Epithelial cell of esophagus (primary cell): Measurements from ENCODE around the gene STK17B.

ENCODE experiments used
- DNase-seq: peaks from one replicate; pipeline ENCODE4 v3.0.0; 2010; ENCODE audit warnings: low read depth
- H3K4me3 ChIP-seq: 2 replicates; pipeline ENCODE4 v1.5.1; 2011; ENCODE audit warnings: mild to moderate bottlenecking, low read length, control low read depth
- CTCF ChIP-seq: IDR thresholded peaks from 2 replicates; pipeline ENCODE4 v1.5.1; 2011; ENCODE audit warnings: low read depth, mild to moderate bottlenecking, low read length, control low read depth, inconsistent platforms; ENCODE audit not compliant: insufficient read depth; ENCODE audit errors: missing control alignments

Gene STK17B

GRCh38 chr2:196123679-196124373, 47.6 kb downstream of the STK17B start:
- no peak for TF ChIP-seq CTCF
- H3K4me3 ChIP-seq: no peak overlapping the region
- DNase-seq: no peak

- no peak for DNase-seq
- no peak overlapping the region for H3K4me3 ChIP-seq
- TF ChIP-seq CTCF: no peak
These were observed 51.5 kb downstream of the STK17B start for GRCh38 chr2:196119926-196120325.

- no peak for DNase-seq
- TF ChIP-seq CTCF: no peak
- H3K4me3 ChIP-seq: no peak overlapping the region
These were observed 54.1 kb downstream of the STK17B start for GRCh38 chr2:196117214-196117705.

- TF ChIP-seq CTCF: no peak
- no peak overlapping the region for H3K4me3 ChIP-seq
- peak; percentile 26 for DNase-seq
These were observed 58.1 kb downstream of the STK17B start for GRCh38 chr2:196113061-196113974.

- no peak for TF ChIP-seq CTCF
- DNase-seq: peak; percentile 80
- H3K4me3 ChIP-seq: no peak overlapping the region
These were observed 58.9 kb downstream of the STK17B start for GRCh38 chr2:196112418-196113034.

- DNase-seq: no peak
- H3K4me3 ChIP-seq: no peak overlapping the region
- no peak for TF ChIP-seq CTCF
These were observed 62.8 kb downstream of the STK17B start for GRCh38 chr2:196108604-196109003.
